Mesenchymal stem cell (in vitro differentiated cells and primary cell): ENCODE data around the gene FUT9. TPM values are rescaled to one million over a fixed set of nuclear protein-coding genes. Genes with fewer than 3 reads are reported as not detected.
A peak's percentile ranks its signal among the peaks of the same experiment; 100 is the strongest.

ENCODE experiments used
- DNase-seq: peaks from one replicate; pipeline ENCODE4 v3.0.0-alpha.2; 2013
- H2AFZ ChIP-seq: one replicate; pipeline ENCODE4 v1.6.1; 2013; ENCODE audit warnings: low read depth, mild to moderate bottlenecking, control low read depth, inconsistent platforms, low read length, moderate library complexity
- H2AK5ac ChIP-seq: 2 replicates; pipeline ENCODE4 v1.6.1; 2013; ENCODE audit warnings: low read length, moderate library complexity, mild to moderate bottlenecking, inconsistent platforms; ENCODE audit not compliant: severe bottlenecking
- H2BK120ac ChIP-seq: one replicate; pipeline ENCODE4 v1.6.1; 2013; ENCODE audit warnings: low read depth, mild to moderate bottlenecking, inconsistent platforms, low read length, moderate library complexity
- H2BK12ac ChIP-seq, 2 experiments: one replicate each; pipeline ENCODE4 v1.6.1; 2013; ENCODE audit warnings: inconsistent platforms in 2 of 2, low read length in 2 of 2, mild to moderate bottlenecking in 2 of 2, moderate library complexity in 2 of 2, control low read depth in 1 of 2
- H2BK15ac ChIP-seq: one replicate; pipeline ENCODE4 v1.6.1; 2013; ENCODE audit warnings: mild to moderate bottlenecking, low read depth, inconsistent platforms; ENCODE audit not compliant: poor library complexity, severe bottlenecking
- H2BK5ac ChIP-seq: 2 replicates; pipeline ENCODE4 v1.6.1; 2013; ENCODE audit warnings: low read depth, mild to moderate bottlenecking, low read length, control low read depth, inconsistent platforms; ENCODE audit not compliant: poor library complexity, severe bottlenecking
- H3K14ac ChIP-seq, 2 experiments: one replicate each; pipeline ENCODE4 v1.6.1; 2013; ENCODE audit warnings: inconsistent platforms in 2 of 2, low read length in 2 of 2, control low read depth in 1 of 2, mild to moderate bottlenecking in 1 of 2, moderate library complexity in 1 of 2
- H3K18ac ChIP-seq, 2 experiments: one replicate each; pipeline ENCODE4 v1.6.1; 2013; ENCODE audit warnings: inconsistent platforms in 2 of 2, low read length in 2 of 2, control low read depth in 1 of 2, low read depth in 1 of 2, mild to moderate bottlenecking in 1 of 2
- H3K23ac ChIP-seq, 2 experiments: one replicate each; pipeline ENCODE4 v1.6.1; 2013; ENCODE audit warnings: inconsistent platforms in 2 of 2, low read length in 2 of 2, mild to moderate bottlenecking in 2 of 2, moderate library complexity in 2 of 2, control low read depth in 1 of 2
- H3K27ac ChIP-seq: 2 replicates; pipeline ENCODE4 v1.5.1; 2013; ENCODE audit warnings: mild to moderate bottlenecking, moderate library complexity, low read length, control low read depth, inconsistent platforms; ENCODE audit not compliant: poor library complexity, severe bottlenecking
- H3K27me3 ChIP-seq, 2 experiments: 2 replicates each; pipeline versions ENCODE4 v1.6.1 to v1.7.0; 2013; ENCODE audit warnings: low read length in 2 of 2, mild to moderate bottlenecking in 2 of 2, moderate library complexity in 2 of 2, control low read depth in 1 of 2, inconsistent platforms in 1 of 2; ENCODE audit not compliant: control insufficient read depth in 1 of 2, insufficient read depth in 1 of 2
- H3K36me3 ChIP-seq, 2 experiments: 2 replicates each; pipeline versions ENCODE4 v1.6.1 to v1.7.0; 2013; ENCODE audit warnings: low read length in 2 of 2, control low read depth in 1 of 2, inconsistent platforms in 1 of 2, low read depth in 1 of 2, mild to moderate bottlenecking in 1 of 2; ENCODE audit not compliant: insufficient read depth in 2 of 2, control insufficient read depth in 1 of 2
- H3K4ac ChIP-seq, 2 experiments: one replicate each; pipeline ENCODE4 v1.6.1; 2013; ENCODE audit warnings: inconsistent platforms in 2 of 2, low read length in 2 of 2, mild to moderate bottlenecking in 2 of 2, moderate library complexity in 2 of 2, control low read depth in 1 of 2, low read depth in 1 of 2
- H3K4me1 ChIP-seq: 2 replicates; pipeline ENCODE4 v1.6.1; 2013; ENCODE audit warnings: low read depth, low read length, control low read depth; ENCODE audit not compliant: control insufficient read depth, insufficient read depth
- H3K4me2 ChIP-seq: 2 replicates; pipeline ENCODE4 v1.6.1; 2013; ENCODE audit warnings: low read length, mild to moderate bottlenecking, inconsistent platforms; ENCODE audit not compliant: poor library complexity, severe bottlenecking
- H3K4me3 ChIP-seq, 2 experiments: 2 replicates each; pipeline versions ENCODE4 v1.5.1 to v1.7.0; 2013; ENCODE audit warnings: low read length in 2 of 2, mild to moderate bottlenecking in 2 of 2, control low read depth in 1 of 2, low read depth in 1 of 2; ENCODE audit not compliant: insufficient read depth in 1 of 2
- H3K79me1 ChIP-seq: replicated peaks from 2 replicates; pipeline ENCODE4 v1.6.1; 2013; ENCODE audit warnings: mild to moderate bottlenecking, control low read depth, low read length, inconsistent platforms; ENCODE audit not compliant: poor library complexity, severe bottlenecking
- H3K9ac ChIP-seq: 2 replicates; pipeline ENCODE4 v1.7.0; 2013; ENCODE audit warnings: mild to moderate bottlenecking, low read length, moderate library complexity
- H3K9me3 ChIP-seq: 2 replicates; pipeline ENCODE4 v1.7.0; 2013; ENCODE audit warnings: mild to moderate bottlenecking, low read length; ENCODE audit not compliant: control insufficient read depth
- H4K8ac ChIP-seq: one replicate; pipeline ENCODE4 v1.6.1; 2013; ENCODE audit warnings: inconsistent platforms, mild to moderate bottlenecking, low read length, moderate library complexity
- H4K91ac ChIP-seq: one replicate; pipeline ENCODE4 v1.6.1; 2013; ENCODE audit warnings: mild to moderate bottlenecking, low read length, inconsistent platforms
- WGBS: methylation state at CpG from one replicate; pipeline ENCODE4 v1.1.7; 2013; ENCODE audit warnings: mixed read lengths; 5-methylcytosine and 5-hydroxymethylcytosine counted together
- polyA plus RNA-seq, 2 experiments: library from polyadenylated mRNA; stranded (reverse); fragments of 200-250 nt; gene quantifications; one replicate each; pipeline ENCODE4 v1.2.3, GENCODE V29; 2013

The FUT9 gene
- not detected for polyA plus RNA-seq (2013, experiment 1 of 2)
- polyA plus RNA-seq (2013, experiment 2 of 2): not detected

DNA sequence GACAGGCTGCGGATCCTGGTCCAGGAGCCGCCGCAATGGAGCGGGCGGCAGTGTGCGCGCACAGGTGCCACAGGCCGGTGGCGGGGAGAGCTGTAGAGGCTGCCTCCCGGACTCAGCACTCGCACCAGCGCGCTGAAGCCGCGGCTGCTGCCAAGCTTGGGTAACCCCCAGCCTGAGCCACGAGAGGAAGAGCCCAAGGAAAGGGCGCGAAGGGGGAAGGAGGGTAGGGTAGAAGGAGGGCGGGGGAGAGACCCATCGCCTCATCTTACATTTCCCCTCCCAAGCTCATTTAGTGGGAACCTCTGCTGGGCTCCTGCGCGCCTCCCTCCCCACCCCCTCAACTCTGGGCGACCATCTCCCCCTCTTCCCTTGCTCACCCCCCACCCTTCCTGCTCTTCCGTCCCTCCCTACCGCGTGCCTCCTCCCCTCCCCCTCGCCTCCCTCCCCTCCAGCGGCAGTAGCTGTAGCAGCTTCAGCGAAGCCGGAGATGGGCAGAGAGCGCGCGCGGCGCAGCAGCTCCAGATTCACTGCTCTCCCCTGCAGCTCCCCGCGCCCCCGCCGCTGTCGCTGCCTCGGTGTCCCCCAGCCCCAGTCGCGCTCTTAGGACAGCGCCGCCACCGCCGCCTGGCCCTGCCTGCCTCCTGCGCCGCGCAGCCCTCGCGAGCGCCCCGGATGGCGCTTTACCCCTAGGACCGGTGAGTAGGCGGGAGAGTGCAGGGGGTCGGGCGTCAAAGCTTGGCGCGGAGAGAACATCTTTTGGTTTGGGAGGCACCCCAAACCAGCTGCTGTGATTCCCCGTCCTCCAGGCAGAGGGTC, at the start of gene FUT9:
FUT9 (plus strand) TSS at position 457 of the 816 bp plus-strand sequence. CDS start 187,182 bp downstream, outside the sequence.
- no peak for DNase-seq
- H3K18ac ChIP-seq: no peak within 1 kb of the TSS
- no peak within 1 kb of the TSS for H3K27ac ChIP-seq
- H3K4ac ChIP-seq: no peak within 1 kb of the TSS
- no peak within 1 kb of the TSS for H2BK120ac ChIP-seq
- no peaks in the 10 kb centered on the region for H3K79me1 ChIP-seq
- no peaks in the 10 kb centered on the region for H3K36me3 ChIP-seq
- WGBS: under 1% methylated on average over 34 of the region's 62 CpGs
- peaks cover 20 to 25% of the 10 kb centered on the region in 2 experiments for H3K27me3 ChIP-seq
- no peak within 1 kb of the TSS for H2BK15ac ChIP-seq
- H2AFZ ChIP-seq: no peak within 1 kb of the TSS
- no peak within 1 kb of the TSS for H4K91ac ChIP-seq
- no peak within 1 kb of the TSS for H3K9ac ChIP-seq
- no peak within 1 kb of the TSS for H2BK5ac ChIP-seq
- no peak within 1 kb of the TSS for H3K14ac ChIP-seq
- H3K4me3 ChIP-seq: peak within 1 kb of the TSS in 1 of 2 experiments; percentile 48
- no peak within 1 kb of the TSS for H2BK12ac ChIP-seq
- H3K9me3 ChIP-seq: no peaks in the 10 kb centered on the region
- peaks cover 15% of the 10 kb centered on the region for H3K4me1 ChIP-seq
- H3K4me2 ChIP-seq: peak within 1 kb of the TSS; percentile 82
- H3K23ac ChIP-seq: no peak within 1 kb of the TSS
- H4K8ac ChIP-seq: no peak within 1 kb of the TSS
- no peak within 1 kb of the TSS for H2AK5ac ChIP-seq

DNA sequence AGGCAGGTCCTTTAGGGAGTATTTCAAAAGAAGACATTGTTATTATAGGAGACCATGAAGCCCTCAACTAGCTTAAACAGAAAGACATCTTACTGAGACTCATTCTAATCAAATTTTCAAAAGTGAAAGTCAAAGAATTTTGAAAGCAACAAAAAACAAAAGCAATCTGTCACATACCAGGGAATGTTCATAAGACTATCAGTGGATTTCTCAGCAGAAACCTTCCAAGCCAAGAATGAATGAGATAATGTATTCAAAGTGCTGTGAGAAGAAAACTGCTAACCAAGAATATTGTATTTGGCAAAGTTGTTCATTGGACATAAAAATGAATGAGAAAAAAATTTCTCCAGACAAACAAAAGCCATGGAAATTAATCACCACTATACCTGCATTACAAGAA, 48.2 kb upstream of the FUT9 start:
- no peak overlapping the region for H3K4me3 ChIP-seq
- H3K4ac ChIP-seq: no peak overlapping the region
- H2BK120ac ChIP-seq: no peak overlapping the region
- no peak overlapping the region for H2AK5ac ChIP-seq
- peaks cover 57% of the 10 kb centered on the region for H3K9me3 ChIP-seq
- no peak overlapping the region for H3K27ac ChIP-seq
- no peaks in the 10 kb centered on the region for H3K27me3 ChIP-seq
- no peak overlapping the region for H4K8ac ChIP-seq
- no peak overlapping the region for H3K4me2 ChIP-seq
- H3K18ac ChIP-seq: no peak overlapping the region
- no peak overlapping the region for H2AFZ ChIP-seq
- H3K79me1 ChIP-seq: no peaks in the 10 kb centered on the region
- H2BK5ac ChIP-seq: no peak overlapping the region
- no peaks in the 10 kb centered on the region for H3K4me1 ChIP-seq
- no peak overlapping the region for H3K9ac ChIP-seq
- H3K23ac ChIP-seq: no peak overlapping the region
- H2BK12ac ChIP-seq: no peak overlapping the region
- DNase-seq: no peak
- H3K14ac ChIP-seq: no peak overlapping the region
- no peak overlapping the region for H2BK15ac ChIP-seq
- no peaks in the 10 kb centered on the region for H3K36me3 ChIP-seq
- no peak overlapping the region for H4K91ac ChIP-seq

DNA sequence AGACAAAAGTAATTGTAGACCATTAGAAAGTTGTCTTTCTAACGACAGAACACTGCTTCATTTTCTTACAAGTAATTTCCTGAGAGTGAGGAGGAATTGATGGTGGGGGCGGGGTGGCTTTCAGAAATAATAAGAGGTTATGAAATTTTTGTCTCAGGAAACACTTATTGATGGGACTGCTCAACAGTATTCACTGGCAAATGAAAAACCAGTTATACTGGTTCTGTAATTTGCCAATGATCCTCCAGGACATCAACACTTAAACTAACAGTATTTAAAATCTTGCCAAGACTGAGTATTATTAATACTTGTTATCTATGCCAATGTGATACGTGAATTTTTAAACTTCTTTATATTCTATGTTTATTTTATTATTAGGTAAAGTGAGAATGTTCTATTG, 41.8 kb upstream of the FUT9 start:
- Histone ChIP-seq H3K4me2 (no peak overlapping the region), H3K79me1 (no peaks in the 10 kb centered on the region), H2AFZ (no peak overlapping the region), H3K9me3 (peaks cover 23% of the 10 kb centered on the region), H2BK5ac (no peak overlapping the region), H3K18ac (no peak overlapping the region), H2BK15ac (no peak overlapping the region), H3K9ac (no peak overlapping the region), H3K4me1 (no peaks in the 10 kb centered on the region), H2BK120ac (no peak overlapping the region), H4K91ac (no peak overlapping the region), H2BK12ac (no peak overlapping the region), H3K23ac (no peak overlapping the region), H3K27ac (no peak overlapping the region), H3K4me3 (no peak overlapping the region), H2AK5ac (no peak overlapping the region), H3K27me3 (no peaks in the 10 kb centered on the region), H3K4ac (no peak overlapping the region), H3K14ac (no peak overlapping the region), H4K8ac (no peak overlapping the region), H3K36me3 (no peaks in the 10 kb centered on the region)
- WGBS: 32% methylated on average over 2 of the region's 3 CpGs
- DNase-seq: no peak

- Histone ChIP-seq H3K18ac (no peak overlapping the region), H3K14ac (no peak overlapping the region), H3K9me3 (peaks cover 4% of the 10 kb centered on the region), H2AK5ac (no peak overlapping the region), H2AFZ (no peak overlapping the region), H2BK15ac (no peak overlapping the region), H3K79me1 (no peaks in the 10 kb centered on the region), H3K36me3 (no peaks in the 10 kb centered on the region), H4K8ac (no peak overlapping the region), H4K91ac (no peak overlapping the region), H3K27ac (no peak overlapping the region), H3K4me2 (no peak overlapping the region), H3K23ac (no peak overlapping the region), H3K4me1 (no peaks in the 10 kb centered on the region), H3K4ac (no peak overlapping the region), H2BK12ac (no peak overlapping the region), H2BK120ac (no peak overlapping the region), H3K27me3 (no peaks in the 10 kb centered on the region), H2BK5ac (no peak overlapping the region), H3K9ac (no peak overlapping the region), H3K4me3 (no peak overlapping the region)
- WGBS: 65% methylated on average over 2 of the region's 2 CpGs
- no peak for DNase-seq
Observed at GRCh38 chr6:95978230-95978629, 37.5 kb upstream of the FUT9 start.
